Fibroblast of pulmonary artery (primary cell): ENCODE data around the gene TRIB2.

Experiments
- DNase-seq: peaks from one replicate; pipeline ENCODE4 v3.0.0-alpha.2; 2010; ENCODE audit warnings: low read depth
- H3K4me3 ChIP-seq: replicated peaks from 2 replicates; pipeline ENCODE4 v1.5.1; 2011; ENCODE audit warnings: low read depth, mild to moderate bottlenecking, control low read depth, low read length, moderate library complexity
- CTCF ChIP-seq: IDR thresholded peaks from 2 replicates; pipeline ENCODE4 v1.5.1; 2011; ENCODE audit warnings: mild to moderate bottlenecking, control low read depth, low read length, inconsistent platforms; ENCODE audit errors: missing control alignments

The TRIB2 gene

DNA sequence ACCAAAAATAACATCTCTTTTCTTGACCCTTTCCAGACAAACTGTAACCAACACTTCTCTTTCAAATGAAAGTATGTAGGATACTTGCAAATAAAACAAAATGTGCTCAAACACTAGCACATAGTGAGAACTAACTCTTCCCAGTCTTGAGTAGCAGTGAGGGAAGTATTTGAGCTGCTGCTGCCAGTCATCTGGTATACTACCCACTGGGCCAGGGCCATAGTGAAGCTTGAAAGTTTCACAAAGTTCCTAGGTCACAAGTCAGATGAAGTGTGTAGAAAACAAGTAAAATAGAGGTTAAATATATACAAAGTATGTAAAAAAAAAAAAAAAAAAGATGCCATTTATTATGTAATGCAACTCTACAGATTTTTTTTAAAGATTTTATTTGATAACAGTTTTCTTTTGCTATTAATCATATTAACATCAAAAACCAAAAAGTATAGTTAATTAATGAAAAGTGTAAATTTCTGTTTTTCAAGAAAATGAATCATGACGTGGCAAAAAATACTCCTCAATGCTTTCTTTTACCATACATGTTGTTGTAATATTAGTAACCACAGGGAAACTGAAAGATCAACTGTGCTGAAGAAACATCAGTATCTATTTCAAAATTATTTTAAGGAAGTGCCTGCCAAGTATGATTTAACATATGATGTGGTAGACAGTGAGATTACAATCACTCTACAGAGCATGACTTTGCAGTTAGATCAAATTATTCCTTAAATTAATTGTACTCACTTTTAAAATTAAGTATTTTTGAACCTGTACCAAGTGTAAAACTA lies 21.6 kb upstream of the TRIB2 start:
- no peak overlapping the region for H3K4me3 ChIP-seq
- peak; percentile 19 for DNase-seq
- TF ChIP-seq CTCF: no peak

GRCh38 chr2:12697617-12698016 lies 19.1 kb upstream of the TRIB2 start:
- no peak for TF ChIP-seq CTCF

DNA sequence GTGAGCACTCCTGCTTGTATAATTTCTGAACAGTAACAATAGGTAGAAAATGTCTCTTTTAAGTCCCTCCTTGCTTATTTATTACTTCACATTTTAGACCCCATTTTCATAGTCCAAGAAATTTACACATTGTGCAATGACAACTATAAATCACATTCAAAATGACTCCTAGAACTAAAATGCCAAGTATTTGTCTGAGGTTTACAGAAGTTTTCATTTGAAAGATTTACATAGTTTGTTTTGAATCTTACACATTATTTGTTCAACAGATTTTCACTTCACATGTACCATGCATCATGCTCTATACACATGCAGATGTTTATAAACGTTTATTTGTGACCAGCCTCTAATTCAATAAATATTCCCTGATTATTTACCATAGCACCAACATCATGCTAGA lies 15.7 kb upstream of the TRIB2 start:
- no peak overlapping the region for H3K4me3 ChIP-seq
- TF ChIP-seq CTCF: no peak
- DNase-seq: peak; percentile 52

More at GRCh38 chr2:12697617-12698016, 19.1 kb upstream of the TRIB2 start:
- no peak for DNase-seq
- H3K4me3 ChIP-seq: no peak overlapping the region

GRCh38 chr2:12701786-12702167 lies 15.0 kb upstream of the TRIB2 start:
- TF ChIP-seq CTCF: no peak
- no peak for DNase-seq
- H3K4me3 ChIP-seq: no peak overlapping the region

- peak; percentile 96 for DNase-seq
- no peak for TF ChIP-seq CTCF
- no peak overlapping the region for H3K4me3 ChIP-seq
Measured at GRCh38 chr2:12702168-12703121, 14.3 kb upstream of the TRIB2 start.

DNA sequence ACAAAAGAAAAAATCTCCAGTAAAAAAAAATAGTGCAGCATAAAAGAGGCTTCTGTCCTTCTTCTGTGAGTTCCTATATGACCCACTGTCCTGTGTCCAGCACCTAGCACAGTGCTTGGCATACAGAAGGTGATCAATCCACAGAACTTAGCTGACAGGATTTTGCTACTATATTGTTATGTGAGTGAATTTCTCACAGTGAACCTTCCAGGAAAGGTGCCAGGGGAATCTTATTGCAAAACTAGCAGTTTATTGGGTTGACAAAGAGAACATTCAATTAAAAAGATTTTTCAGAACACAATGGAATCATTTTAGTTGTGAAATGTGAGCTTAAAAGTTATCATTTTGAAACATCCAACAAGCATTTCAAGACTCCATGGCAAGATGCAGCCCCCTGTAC lies 12.4 kb upstream of the TRIB2 start:
- peak; percentile 82 for DNase-seq
- no peak overlapping the region for H3K4me3 ChIP-seq
- no peak for TF ChIP-seq CTCF
